HG03280 (cell line): ENCODE results near the gene ALG14.
"Not testable (repeated sequence)": the region's sequence is repeated elsewhere in the genome, so short reads cannot be mapped to it uniquely, and the experiment has no call there.

Source experiments
- ATAC-seq: cut with Tn5 transposase; IDR thresholded peaks from one replicate; pipeline ENCODE4 v1.9.1; 2021; ENCODE audit warnings: mild to moderate bottlenecking, moderate library complexity; ENCODE audit not compliant: unreplicated experiment

ALG14 gene

DNA sequence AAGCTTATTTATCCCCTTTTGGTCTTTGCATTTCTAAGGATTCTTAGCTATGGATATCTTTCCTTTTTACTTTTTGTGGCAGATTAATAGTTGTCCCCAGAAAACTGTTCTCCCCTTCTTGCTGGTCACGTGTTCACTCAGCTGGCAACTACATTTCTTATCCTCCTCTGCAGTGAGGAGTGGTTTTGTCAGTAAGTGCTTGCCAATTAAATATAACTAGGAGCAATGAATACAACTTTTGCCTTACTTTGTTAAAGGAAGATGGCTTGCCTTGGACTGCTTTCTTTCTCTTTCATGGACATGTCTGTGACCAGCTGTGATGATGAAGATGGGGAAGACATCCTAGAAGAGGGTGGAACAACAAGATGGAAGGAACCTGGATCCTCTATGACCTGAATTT is 15.6 kb upstream of the ALG14 start:
- no peak for ATAC-seq

DNA sequence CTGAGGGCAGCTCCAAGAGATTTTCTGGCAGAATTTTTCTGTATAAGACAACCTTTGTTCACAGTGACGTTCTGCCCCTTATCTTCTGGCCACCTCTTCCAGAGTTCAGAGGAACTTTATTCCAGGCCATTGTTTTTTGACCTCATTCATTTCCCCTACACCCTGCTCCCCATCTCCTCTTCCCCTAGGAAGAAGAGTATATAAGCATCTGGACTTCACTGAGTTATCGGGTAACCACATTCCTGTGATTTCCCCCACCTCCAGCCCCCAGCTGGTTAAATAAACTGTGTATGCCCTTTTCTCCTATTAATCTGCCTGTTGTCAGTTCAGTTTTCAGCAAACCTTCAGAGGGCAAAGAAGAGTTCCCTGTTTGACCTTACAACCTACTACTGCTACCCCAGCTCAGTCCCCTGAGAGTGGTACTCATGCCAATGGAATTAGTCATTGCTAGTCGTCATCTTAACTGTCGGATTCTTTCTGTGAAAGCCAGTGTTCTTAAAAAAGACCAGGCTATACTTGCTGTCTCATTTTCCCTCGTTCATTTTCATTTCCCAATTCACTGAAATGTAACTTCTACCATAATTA is 14.3 kb upstream of the ALG14 start:
- ATAC-seq = no peak

DNA sequence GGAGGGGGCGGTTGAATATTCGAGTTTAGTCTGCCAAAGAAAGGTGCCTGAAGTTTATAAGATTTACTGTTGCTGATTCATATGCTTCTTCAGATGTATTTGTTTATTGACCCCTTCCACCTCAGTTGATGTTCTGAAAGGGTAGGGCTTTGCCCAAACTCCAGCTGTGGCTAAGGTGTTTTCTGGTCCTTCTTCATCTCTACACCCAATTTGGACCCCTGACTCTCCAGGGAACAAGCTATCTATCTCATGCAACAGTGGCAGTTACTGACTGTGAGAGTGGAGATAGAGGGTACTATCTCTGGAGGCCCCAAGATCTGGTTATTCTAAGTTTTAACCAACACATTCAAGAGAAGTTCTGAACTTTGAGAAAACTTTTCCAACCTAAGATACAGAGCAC is 12.6 kb upstream of the ALG14 start:
- ATAC-seq = no peak

DNA sequence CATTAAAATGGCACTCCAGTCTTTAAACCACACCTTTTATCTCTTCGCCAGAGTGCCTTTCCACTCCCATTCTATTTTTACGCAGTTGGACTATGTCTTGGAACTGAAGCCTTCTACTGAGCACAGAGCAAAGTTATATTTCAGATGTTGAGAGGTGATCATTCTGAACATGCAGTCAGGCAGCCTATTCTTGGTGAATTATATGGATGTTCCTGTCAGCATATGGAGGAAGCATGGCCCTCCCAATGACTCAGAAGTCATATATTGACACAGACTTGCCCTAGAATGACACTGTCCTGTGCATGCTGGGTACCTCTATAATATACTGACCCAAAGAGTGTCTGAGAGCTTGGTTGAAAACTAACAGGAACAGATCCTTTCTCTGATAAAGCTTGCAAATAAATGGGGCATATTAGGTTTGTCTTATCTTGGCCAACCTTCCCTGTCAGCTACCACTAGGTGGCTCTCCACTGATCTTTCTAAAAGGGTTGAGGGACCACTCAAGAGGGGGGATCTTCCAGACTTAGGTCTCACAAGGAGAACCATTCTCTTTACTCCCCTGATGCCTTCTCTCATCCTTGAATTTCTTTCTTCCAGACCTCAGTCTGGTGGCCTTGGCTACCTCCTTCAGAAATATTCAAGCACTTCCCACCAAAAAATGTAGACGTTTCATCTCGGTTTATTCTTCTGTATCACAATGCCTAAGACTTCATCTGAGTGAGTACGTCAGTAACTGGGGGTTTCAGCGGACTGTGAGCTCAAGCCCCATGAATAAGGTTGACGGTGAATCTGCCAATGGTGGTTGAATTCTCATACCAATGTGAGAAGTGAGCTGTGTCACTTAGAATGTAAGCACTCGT is 11.8 kb upstream of the ALG14 start:
- ATAC-seq = peak; percentile 74

DNA sequence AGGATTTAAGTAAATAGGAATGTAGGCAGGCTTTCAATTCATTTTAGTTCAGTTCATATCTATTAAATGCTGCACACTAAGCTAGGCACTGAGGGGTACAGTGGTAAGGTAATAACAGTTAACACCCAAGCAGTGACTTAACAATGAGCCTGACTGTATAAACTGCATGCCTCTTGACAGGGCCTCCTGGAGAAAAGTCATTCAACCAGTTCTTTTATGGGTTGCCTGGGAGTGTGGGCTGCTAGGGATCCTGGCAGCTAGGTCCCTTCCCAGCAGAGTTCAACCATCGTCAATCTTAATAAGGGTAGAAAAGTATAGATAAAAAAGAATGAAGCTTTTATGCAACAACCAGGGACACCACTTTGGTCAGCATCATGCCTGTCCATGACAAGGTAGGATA is 8.1 kb upstream of the ALG14 start:
- ATAC-seq = no peak

DNA sequence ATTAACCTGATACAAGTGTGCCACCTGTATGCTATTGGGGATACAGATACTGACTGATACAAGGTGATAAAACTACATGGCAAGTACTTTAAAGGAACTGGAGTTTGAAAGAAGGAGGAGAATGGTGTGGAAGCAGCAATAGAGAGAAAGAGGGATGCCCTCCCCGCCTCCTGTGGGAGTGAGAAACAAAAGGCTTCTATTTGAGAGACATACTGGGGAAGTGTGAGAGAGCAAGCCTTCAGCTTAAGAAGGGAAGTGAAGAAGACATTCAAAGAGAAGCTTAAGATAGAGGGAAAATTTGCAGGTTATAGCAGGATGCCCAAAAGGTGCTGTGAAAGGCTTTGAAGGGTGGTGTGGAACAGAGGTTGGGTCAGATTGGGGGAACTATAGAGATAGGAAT is 7.7 kb upstream of the ALG14 start:
- ATAC-seq = no peak

DNA sequence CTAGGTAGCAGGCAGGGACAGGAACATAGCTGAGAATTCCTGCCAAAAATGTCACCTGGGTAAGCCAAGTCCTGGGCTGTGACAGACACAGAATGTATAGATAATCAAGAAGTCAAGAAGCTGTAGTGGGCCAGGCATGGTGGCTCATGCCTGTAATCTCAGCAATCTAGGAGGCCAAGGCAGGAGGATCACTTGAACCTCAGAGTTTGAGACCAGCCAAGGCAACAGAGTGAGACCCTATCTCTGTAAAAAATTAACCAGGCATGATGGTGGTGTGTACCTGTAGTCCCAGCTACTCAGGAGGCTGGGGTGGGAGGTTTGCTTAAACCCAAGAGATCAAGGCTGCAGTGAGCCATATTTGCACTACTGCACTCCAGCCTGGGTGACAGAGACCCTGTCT is 3.3 kb upstream of the ALG14 start:
- no peak for ATAC-seq

DNA sequence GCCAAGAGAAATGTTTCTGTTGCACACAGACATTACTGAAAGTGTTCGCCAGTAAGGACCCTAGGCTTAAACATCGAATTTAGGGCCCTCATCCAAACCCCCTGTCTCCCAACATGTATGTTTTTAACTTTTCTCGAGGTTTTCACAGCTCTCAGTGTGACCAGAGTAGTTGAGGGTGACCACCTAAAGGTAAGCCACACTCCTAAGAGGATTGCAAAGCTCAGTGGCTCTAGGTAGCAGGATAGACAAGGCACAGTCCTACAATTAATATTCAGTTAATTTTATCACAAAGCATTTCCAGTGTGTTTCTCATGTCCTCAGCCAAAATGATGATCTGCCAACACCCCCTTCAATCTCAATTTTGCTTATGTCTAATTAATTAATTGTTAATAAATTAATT is 695 bp upstream of the ALG14 start:
- no peak for ATAC-seq

DNA sequence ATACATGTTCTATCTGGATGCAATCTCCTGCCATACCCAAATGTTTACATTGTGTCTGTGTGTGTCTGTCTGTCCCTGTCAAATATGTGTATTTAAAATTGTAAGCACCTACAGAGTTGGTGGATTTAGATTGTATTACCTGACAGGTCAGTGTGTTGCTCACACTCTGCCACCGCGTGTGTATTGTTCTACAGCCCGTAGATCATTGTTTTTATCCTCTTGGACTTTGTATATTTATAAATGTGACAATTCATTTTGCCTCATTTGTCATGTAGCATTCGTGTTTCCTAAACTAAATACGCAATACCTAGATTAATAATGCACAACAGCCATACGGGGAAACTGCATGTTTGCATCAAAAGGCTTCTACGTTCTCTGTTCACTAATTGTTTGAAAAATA is 634 bp downstream of the ALG14 start:
- ATAC-seq = no peak

DNA sequence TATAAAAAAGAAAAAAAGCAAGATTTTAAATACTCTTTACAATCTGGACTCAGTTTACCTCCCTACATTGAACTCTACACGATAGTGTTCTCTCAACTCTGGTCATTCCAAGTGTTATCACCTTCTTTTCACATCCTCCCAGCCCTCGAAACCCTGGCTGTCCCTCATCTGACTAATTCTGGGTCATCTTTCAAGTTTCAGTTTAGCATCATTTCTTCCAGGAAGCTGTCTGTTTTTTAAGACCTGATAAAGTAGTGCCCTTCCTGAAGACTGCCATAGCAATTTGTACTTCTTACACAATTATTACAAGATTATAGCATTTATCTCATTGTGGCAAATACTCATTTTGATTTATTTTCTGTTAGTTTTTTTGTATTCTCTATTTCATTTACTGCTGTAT is 1.2 kb downstream of the ALG14 start:
- no peak for ATAC-seq

DNA sequence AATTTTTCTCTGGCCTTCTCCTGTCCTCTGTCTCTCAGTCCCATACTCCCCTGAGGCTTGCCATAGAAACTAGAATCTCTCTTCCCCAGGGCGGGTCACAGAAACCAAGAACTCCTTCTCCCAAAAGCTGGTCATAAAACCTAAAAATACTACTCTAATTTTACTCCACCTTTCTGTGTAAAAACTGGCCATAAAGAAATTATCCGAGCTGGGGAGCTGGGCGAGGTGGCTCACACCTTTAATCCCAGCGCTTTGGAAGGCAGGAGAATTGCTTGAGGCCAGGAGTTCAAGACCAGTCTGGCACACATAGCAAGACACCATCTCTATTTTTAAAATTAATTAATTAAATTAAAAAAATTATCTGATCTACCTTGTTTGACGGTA is 3.0 kb downstream of the ALG14 start:
- no peak for ATAC-seq

DNA sequence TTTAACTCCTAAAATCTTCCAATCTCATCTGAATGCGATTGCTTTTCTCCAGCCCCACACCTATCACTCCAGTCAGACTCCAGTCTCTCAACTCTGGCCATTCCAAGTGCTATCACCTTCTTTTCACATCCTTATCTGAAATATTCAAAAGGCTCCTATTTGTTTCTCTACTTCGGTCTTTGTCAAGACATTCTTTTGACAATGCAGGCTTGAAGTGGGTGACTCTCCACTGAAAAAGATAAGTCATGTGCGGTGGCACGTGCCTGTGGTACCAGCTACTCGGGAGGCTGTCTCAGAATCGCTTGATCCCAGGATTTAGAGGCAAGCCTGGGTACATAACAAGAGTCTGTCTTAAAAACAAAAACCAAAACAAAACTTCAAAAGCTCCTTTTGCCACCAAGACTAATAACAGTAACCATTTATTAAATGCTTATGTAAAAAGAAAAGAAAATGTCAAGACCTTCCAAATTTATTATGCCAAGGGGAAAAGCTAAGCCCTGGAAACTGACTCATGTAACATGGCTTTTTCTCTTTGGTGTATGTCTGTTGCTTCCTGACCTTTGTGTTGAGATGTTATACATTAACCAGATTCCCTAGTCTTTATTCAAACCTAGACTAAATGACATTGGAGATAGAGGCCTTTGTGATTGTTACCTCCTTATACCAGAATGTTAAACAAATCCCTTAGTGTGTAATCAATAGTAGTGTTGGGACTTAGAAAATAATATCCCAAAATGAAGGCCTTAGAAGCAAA is 3.6 kb downstream of the ALG14 start:
- no peak for ATAC-seq

DNA sequence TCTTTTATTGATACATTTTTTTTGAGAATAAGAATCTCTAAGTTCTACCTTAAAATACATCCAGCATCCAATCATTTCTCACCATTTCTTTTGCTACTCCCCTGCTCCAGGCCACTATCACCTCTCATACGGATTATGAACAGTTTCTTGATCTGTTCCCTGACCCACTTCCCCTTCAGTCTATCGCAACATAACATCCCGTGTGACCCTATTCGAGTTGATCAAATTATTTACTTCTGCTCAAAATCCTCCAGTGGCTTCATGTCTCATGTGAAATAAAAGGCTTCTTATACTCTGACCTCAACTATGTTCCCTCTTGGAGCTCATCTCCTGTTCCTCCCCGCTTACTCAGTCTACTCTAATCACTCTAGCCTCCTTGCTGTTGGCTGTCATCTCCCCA is 5.2 kb downstream of the ALG14 start:
- no peak for ATAC-seq

DNA sequence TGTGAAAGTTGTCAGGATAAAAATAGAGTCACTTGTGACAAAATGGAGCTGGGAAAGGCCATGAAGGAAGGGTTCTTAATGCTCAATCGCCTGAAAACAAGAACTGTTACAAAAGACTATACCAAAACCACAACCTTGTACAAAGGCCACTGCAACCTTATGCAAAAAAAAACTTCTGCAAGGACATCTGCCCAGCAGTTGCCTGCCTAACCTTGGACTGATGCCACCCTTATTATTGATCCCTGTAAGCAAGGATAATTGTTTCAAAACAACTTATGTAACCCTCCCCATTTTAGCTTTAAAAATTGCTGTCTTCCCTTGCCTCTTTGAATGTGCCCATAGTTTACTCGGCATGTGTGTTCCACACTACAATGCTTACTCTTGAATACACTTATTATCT is 5.7 kb downstream of the ALG14 start:
- ATAC-seq = no peak

DNA sequence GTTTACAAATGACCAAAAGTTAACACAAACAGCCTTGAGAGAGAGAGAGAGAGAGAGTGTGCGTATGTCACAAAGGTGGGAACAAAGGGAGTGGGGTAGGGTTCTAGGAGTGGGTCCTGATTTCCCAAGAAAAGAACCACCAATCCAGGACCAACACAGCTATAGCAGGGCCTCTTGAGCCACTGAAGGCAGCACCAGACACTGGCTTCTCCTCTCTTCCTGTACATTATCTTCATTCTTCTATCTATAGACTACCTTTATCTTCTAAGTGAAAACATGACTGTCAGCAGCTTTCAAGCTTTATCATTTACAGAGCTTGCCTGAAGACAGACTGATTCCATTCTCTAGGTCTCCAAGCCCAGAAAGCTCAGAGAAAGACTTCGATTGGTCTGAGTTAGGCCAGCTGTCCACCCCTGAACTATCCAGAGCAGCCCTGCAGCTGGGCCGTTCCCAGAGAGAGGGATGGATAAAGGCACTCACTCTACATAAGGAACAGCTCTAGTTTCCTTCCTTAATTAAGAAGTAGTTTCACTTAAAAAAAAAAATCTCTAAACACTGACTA is 11.2 kb downstream of the ALG14 start:
- no peak for ATAC-seq

DNA sequence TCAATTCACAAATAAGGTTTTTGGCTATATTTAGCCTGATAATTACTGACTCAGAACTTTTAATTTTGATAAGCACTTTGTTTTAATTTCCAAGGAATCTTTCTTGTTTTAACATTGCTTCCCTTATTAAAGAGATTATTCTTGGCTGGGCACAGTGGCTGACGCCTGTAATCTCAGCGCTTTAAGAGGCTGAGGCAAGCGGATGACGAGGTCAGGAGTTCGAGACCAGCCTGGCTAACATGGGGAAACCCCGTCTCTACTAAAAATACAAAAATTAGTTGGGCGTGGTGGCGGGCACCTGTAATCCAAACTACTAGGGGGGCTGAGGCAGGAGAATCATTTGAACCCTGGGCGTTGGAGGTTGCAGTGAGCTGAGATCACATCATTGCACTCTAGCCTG is 13.8 kb downstream of the ALG14 start:
- ATAC-seq = no peak

DNA sequence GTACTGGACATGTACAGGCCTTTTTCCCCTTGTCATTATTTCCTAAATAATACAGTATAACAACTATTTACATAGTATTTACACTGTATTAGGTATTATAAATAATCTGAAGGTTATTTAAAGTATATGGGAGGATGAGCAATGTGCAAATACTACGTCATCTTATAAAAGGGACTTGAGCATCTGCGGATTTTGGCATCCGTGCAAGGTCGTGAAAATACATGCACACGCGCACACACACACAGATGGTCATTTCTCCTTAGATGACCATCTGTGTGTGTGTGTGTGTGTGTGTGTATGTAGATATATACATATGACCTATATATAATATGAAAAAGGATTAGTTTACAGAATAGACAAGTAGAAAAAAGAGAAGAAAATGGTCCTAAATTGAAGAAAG is 15.4 kb downstream of the ALG14 start:
- ATAC-seq = no peak

DNA sequence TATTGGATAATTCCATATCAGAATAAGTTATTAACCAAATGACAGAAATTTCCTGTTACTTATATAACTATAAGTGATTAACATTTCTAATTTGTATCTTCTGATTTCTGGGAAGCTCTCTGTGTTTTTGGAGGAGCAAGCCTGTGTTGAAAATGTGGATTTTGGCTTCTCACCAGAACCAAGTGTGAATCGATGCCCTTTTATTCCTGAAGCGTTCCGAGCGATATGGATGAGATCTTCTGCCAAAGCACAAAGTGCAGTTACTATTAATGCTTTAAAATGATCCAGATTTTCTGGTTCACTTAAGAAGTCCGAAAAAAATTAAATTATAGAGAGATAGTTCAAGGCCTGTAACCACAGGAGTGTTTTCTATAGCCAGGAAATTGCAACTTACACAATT is 22.8 kb downstream of the ALG14 start:
- no peak for ATAC-seq

DNA sequence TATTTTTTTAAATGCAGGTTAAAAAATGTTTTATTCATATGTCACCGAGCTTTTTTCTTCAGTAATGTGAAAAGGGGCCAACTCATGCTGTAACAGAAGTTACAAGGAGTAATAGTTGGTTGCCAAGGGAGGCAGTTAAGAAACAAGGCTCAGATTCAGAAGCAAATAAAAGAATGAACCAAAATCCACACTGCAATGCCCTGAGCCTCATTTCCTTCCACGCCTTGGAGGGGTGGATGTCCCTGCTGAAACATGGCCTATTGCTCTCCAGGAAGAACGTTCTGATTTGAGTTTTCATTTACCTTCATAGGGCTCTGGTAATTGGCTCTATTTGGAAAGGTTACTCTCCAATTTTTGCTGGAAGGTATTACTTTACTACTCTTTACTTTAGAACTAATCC is 24.4 kb downstream of the ALG14 start:
- ATAC-seq = no peak

DNA sequence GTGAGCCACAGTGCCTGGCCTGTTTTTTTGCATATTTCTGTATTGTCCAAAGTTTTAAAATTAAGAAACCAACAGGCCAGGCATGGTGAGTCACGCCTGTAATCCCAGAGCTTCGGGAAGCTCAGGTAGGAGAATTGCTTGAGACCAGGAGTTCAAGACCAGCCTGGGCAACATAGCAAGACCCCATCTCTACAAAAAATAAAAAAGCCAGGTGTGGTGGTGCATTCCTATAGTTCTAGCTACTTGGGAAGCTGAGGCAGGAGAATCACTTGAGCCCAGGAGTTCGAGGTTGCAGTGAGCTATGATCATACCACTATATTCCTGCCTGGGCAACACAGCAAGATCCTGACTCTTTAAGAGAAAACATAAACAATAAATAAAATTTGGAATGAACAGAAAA is 25.1 kb downstream of the ALG14 start:
- ATAC-seq = not testable (repeated sequence)

DNA sequence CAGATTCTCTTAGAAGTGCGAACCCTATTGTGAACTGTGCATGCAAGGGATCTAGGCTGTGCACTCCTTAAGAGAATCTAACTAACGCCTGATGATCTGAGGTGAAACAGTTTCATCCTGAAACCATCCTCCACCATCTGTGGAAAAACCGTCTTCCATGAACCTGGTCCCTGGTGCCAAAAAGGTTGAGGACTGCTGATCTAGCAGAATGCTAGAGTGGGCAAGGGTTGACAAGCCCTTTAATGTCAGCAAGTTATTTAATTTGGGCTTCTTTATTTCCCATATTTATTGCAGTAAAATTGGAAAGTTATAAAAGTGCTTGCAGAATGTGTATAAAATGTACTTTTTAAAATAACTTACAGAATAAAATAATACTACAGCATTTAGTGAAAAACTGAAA is 26.4 kb downstream of the ALG14 start:
- ATAC-seq = no peak
